Thyroid gland (tissue), 4 donors: Measurements from ENCODE around the gene STON1.
"Not testable (repeated sequence)": the region's sequence is repeated elsewhere in the genome, so short reads cannot be mapped to it uniquely, and the experiment has no call there.

Experiments
- CTCF ChIP-seq, 6 experiments: fragments of 200-600 bp in 3 of 6; fragments of 450-650 bp in 3 of 6; sonication (generic) in 3 of 6; IDR thresholded peaks; one replicate each; pipeline ENCODE4 v1.5.1; 2016 to 2019; ENCODE audit warnings: antibody characterized with exemption in 6 of 6, mild to moderate bottlenecking in 2 of 6, inconsistent platforms in 1 of 6, moderate library complexity in 1 of 6
- POLR2A ChIP-seq, 2 donors: fragments of 450-650 bp; IDR thresholded peaks; one replicate each; pipeline ENCODE4 v1.6.1; 2017; ENCODE audit warnings: antibody characterized with exemption in 2 of 2, mild to moderate bottlenecking in 2 of 2, moderate library complexity in 1 of 2

GRCh38 chr2:48596751-48597150 is 66.8 kb downstream of the STON1 start:
- TF ChIP-seq CTCF, POLR2A (IDR thresholded peaks at IDR 0.05): not testable (repeated sequence)
